D341Med (cell line): ENCODE data around the gene MBD5.
A peak's percentile ranks its signal among the peaks of the same experiment; 100 is the strongest.

Experiments used
- DNase-seq: peaks from one replicate; pipeline ENCODE4 v3.0.0; 2012; ENCODE audit warnings: low spot score

The MBD5 gene

DNA sequence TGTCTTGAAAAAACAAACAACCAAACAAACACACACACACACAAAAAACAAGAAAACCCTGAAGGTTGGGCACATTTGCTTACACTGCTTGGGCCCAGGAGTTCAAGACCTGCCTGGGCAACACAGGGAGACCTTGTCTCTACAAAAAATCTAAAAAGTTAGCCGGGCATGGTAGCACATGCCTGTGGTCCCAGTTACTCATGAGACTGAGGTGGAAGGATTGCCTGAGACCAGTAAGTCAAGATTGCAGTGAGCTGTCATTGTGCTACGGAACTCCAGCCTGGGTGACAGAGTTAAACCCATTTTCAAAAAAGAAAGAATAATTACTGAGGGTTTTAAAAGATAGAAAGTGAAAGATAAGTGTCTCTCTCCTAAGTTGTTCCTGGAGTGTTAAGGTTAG lies 103.4 kb downstream of the MBD5 start:
- no peak for DNase-seq

DNA sequence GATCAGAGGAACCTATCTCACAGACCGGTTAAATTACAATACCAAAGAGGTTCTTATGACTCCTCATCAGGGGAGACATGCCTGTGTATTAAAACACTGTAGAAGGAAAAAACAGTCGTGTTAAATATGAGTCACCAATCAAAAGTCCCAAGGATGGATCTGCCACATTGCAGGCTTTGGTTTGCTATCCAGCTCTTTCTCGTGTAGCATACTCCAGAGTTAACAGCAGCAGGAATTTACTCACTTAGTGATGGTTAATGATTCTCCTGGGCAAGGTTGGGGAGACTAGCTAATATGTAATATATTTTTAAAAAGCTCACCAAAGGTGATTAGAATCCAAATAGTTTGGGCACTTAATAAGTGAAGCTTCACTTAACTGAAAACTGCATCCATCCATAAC lies 109.7 kb downstream of the MBD5 start:
- DNase-seq: no peak

DNA sequence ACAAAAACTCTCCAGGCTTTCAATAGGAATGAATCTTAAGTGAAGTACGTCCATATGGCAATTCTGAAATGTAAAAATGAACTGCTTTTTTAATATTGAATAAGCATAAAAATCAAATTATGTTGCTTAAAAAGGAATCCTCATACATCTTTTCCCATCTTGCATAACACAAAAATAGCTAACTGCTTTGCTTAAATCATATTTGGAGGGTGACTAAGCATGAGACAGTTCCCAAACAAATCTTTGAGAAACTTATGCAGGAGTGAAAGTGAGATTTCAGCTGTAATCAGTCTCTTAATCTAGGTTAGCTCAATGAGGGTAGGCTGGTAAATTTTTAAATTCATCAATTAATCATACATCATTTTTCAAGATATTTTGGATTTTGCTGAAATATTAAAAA lies 111.5 kb downstream of the MBD5 start:
- DNase-seq: no peak

DNA sequence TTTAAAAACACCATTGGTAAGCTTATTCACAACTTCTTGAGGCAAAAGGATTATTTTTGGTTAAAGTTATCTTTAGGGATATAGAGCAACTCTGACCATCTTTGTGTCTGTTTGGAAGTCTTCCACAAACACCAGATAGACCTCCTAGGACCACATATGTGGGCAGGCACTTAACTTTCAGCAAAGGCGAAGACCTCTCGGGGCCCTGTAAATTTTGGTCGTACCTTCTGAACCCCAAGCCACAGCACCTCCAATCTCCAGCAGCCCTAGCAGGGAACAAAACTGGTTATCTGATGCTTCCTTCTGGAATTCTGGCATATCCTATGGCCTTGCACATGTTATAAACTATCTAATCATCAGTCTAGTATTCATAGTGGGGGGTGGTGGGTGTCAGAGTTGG lies 114.8 kb downstream of the MBD5 start:
- DNase-seq: no peak

DNA sequence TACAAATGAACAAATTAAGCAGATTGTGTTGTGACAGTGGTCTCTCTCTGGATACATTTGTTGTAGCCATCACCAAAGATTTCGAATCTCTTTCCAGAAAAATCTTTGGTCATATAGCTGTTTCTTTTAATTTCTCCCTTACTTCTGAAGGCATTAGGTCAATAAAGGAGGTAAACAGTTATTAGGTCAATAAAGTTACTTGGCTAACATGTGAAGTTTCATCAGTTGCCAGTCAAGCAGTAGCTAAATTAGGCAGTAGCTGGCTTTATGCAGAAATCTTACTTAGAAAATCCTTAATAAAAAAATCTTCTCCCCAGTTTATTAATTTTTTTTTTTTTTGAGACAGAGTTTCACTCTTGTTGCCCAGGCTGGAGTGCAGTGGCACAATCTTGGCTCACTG lies 115.5 kb downstream of the MBD5 start:
- DNase-seq: no peak

DNA sequence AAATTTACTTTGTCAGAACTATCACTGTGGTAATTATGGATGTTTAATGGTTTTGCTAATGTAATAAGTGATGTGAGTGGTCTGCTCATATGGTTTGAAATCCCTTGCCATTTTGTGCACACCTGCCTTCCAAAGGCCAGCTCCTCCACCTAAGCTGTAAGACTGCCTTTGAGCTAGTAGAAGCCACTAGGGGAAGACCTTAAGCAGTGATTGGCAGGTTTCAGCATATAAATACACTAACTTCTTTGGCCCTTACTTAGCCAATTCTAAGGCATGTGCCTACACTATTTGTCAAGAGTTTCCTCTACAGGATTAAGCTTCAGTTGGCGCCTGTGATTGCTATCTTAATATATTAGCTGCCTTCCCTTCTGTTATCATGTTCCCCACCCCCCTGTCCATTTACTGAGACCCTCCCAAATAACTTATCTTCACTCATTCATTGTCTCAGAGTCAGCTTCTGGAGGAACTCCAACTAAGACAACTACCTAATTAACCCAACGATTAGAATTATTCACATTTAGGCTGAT lies 141.1 kb downstream of the MBD5 start:
- no peak for DNase-seq

DNA sequence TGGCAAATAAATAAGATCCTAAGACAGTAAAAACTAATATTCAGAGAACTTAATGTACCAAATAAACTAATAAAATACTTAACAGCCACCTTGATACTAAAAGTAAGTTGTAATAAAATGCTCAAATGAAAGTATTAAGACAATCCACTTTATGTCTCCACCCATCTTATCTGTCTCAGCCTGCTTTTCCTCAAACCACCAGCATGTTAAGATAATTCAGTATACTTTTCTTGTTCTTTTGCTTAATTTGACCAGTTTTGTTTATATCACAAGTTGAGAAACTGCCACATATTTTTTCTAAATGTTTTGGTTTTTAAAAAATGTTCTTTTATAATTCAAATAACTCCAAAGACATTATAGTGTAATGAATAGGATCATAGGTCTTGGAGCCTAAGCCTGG lies 142.0 kb downstream of the MBD5 start:
- no peak for DNase-seq

DNA sequence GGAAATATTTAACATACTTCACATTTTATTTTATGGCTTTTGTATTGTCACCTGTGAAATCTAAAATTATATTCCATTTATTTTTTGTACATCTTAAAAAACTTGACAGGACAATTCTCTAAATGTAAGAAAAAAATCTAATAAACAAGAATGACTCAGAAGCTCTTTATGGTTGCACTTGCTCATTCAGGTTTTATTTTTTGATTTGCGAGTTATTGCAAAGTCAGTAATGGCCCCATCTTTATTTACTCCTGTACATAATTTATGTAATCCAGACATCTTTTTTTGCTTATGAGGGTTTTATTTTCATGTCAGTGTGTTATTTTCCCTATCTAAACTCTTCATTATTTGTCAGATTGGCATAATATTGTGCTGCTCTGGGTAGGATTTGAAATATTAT lies 145.1 kb downstream of the MBD5 start:
- no peak for DNase-seq

DNA sequence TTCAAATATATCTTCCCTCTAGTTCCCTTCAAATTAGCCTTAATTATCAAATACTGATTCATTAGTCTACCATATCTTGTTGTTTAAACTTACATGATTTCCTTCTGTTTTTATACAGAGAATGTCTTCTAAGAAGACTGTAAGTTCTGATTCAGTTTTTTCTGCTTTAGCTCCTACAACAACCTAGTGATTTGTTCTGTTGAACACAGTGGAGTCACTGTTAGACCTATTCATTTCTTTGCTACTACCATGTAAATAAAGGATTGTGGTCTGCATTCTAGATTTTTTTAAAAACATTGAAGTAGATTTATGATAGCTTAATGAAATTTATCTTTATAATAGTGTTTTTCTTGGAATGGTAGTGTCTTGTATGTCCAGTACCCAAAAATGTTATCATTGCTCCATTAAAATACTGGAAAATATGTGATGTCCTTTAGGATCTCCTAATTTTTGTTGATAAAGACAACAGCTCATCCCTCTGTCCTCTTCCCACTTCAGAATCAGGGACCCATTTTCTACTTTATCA lies 146.4 kb downstream of the MBD5 start:
- no peak for DNase-seq

DNA sequence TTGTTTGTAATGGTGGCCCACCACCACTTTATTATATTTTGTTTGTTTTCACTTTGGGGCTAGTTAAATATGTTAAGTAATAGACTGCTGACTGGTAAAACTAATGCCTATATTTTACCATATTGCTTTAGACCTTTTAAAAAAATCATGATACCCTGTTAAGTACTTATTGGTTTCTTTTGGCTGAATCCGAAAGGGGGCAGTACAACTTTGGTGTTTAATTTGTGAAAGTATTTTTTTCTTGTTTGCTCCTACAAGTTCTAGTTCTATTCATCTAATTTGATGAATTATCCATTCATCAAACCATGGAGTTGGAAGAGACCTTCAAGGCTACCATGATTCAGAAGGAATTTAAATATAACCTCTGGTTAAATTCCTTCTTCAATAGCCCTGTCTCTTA lies 147.0 kb downstream of the MBD5 start:
- no peak for DNase-seq

DNA sequence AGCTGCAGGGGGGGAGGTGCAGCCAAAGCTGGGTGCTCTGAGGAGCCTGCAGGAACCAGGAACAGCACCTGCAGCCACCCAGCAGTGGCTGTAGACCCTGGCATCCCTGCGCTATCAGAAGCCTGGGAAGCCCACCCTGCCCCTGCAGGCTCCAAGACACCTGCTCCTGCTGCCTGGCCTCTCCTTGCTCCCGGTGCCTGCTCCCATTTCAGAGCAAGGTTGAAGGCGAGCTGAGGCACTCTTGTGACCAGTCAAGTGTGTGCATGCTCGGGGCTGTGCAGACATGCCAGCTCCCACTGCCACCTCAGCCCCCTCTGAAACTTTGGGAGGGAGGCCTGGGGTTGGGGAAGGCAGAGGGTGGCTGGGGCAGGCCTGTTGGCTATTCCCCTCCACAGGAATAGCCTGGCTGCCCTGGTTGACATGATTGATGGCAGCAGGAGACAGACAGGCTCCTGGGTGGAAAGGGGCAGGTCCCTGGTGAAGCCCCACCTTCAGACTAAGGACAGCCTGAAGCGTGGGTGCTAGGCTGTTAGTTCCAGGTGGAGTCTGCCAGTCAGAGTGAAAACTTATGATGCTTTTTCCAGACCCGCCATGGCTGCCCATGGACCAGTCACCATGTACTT lies 151.4 kb downstream of the MBD5 start:
- no peak for DNase-seq

DNA sequence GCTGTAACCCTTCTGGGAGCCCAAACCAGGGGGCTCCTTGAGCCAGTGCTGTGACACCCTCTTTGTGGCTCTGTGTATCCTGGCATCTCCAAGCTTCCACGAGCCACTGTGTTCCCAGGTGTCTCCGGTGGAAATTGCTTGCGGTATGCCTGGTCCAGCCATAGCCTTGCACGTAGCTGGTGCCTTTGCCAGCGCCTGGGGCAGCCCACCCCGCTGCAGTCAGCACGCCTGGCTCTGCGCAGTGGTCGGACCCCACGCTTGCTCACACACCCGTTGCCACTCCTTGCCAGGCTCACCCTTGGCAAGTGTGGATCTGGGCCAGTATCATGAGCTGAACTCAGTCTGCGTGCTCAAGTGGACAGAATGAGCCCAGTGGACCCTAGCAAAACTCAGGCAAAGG lies 152.3 kb downstream of the MBD5 start:
- no peak for DNase-seq

DNA sequence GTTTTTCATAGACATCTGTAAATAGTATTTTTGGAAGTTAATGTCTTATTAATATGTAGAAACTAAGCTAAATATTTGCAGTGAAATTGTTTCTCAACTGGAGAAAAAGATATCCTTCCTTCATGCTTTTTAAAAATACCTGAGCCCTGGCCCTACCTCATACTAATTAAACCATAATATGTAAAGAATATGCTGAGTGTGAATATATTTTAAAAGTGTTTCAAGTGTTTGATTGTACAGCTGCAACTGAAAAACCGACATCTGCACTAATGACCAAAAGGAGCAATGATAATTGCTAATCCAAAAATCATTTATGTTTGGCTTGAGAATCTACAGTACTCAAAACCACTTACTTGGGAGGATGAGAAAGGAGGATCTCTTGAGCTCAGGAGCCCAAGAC lies 156.7 kb downstream of the MBD5 start:
- no peak for DNase-seq

DNA sequence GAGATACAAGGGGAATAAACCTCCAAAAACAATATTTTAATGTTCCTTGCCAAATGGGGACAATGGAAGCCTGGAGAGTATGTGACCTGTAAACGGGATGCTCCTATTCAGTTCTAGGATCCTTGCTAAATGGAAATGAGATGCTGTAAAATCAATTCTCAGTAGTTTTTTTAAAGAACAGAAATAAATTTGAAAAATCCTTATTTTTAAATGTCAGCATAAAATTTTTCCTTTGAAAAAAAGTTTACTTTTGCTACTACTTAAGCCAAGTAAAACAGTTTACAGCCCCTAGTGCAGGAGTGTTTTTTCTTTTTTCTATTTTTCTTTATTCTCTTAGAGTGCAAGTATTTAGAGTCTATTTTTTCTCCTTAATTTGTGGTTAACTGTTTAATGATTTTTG lies 158.8 kb downstream of the MBD5 start:
- no peak for DNase-seq

DNA sequence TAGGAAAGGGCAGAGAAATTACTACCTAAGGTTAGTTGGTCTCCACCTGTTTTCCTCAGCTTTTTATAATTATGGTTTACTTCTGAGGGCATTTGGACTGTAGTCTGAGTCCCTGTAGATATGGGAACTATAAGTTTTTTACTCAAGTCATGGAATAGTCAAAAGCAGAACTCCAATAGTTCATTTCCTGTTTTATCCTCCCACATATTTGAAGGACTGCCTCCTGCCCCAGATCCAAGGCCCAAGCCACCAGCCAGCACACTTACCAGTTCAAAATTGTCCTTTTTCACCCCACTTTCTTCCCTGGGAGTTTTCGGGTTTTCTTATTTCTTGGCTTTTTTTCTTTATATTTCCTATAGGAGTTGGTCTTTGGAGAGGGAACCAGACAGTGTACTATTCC lies 164.1 kb downstream of the MBD5 start:
- no peak for DNase-seq

DNA sequence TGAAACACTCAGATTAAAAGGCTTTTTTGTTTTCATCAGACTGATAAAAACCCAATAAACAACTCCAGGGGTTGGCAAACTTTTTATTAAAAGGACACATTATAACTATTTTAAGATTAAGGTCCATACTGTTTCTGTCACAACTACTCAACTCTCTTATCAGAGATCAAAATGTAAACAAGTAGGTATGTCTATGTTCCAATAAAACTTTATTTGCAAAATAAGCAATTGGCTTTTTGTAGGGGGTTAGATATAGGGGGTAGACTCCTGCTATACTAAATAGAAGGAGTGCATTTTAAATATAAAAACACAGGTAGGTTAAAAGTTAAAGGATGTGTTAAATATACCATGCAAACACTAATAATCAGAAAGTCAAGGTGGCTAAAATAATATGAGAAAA lies 174.0 kb downstream of the MBD5 start:
- no peak for DNase-seq

DNA sequence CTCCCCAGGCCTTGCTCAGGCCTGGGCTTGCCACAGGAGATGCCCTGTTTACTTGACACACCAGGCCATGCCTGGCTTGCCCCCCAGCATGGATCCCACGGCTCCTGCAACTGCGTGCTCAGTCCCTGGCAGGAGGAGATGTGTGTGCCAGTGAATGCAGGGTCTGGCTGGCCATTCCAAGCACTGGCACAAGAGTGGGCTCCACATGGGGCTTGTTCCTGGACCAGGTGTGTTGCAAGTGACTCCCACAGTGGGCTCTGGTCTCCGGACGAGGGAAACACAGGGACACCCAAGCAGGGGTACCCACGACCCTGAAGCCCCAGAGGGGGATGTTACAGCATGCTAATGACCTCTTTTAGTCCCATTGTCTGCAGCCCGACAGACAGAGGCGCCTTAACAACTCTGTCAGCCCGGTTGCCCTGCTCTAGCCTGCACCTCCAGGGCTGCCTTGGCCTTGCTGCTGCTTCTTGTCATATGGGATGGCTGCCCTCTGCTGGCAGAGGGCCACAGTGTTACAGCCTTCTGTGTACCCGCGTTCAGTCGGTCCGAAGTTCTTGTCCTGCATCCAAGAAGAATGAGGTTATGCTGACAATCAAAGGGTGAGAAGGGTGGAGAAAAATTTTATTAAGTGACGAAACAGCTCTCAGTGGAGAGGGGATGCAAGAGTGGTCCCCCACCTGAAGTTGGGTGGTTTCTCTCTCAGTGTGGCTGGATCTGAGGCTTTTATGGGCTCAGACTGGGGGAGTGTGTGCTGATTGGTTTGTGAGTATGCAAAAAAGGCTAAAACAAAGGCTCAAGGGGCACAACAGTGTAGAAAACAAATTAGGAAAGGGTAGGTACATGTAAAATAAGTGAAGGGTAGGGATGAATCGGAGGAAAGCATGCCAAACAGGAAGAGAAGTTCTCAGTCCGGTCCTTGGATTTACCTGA lies 180.4 kb downstream of the MBD5 start:
- peak; percentile 55 for DNase-seq

DNA sequence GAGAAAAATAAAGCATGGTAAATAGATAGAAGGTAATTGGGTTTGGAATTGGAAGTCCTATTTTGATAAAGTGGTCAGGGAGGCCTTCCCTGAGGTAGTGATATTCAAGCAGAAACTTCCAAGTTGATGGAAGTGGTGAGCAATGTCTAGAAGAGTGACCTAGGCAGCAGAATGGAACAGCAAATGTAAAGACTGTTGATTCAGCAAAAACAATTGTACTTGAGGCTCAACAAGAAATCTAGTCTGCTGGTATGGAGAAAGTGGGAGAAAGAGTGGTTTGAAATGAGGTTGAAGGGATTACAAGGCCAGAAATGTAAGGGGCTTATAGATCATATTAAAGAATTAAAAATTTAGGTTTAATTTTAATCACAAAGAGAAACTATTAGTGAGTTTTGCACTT lies 181.3 kb downstream of the MBD5 start:
- DNase-seq: no peak

DNA sequence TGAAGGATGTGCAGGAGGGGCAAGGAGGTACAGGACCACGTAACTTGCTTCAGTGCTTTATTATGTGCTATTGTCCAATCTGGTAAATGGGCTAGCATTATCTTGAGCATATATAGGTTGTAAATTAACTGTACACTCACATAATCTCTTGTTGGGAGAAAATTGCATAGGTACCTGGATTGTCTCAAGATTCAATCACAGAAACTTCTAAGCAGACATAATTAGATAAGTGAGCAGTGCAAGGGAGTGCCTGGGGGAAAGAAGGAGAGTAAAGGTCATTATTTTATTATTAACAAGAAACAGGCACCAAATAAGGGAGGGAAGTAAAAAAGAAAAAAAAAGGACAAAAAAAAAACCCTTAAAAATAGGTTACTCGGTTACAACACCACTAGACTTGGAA lies 186.2 kb downstream of the MBD5 start:
- DNase-seq: no peak

DNA sequence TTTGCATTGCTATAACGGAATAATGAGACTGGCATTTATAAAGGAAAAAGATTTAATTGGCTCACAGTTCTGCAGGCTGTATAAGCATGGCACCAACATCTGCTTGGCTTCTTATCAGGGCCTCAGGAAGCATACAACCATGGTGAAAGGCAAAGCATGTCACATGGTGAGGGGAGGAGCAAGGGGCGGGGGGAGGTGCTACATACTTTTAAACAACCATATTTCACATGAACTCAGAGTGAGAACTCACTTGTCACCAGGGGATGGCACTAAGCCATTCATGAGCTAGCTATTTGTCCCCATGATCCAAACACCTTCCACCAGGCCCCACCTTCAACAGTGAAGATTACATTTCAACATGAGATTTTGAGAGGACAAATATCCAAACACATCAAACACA lies 188.7 kb downstream of the MBD5 start:
- no peak for DNase-seq

DNA sequence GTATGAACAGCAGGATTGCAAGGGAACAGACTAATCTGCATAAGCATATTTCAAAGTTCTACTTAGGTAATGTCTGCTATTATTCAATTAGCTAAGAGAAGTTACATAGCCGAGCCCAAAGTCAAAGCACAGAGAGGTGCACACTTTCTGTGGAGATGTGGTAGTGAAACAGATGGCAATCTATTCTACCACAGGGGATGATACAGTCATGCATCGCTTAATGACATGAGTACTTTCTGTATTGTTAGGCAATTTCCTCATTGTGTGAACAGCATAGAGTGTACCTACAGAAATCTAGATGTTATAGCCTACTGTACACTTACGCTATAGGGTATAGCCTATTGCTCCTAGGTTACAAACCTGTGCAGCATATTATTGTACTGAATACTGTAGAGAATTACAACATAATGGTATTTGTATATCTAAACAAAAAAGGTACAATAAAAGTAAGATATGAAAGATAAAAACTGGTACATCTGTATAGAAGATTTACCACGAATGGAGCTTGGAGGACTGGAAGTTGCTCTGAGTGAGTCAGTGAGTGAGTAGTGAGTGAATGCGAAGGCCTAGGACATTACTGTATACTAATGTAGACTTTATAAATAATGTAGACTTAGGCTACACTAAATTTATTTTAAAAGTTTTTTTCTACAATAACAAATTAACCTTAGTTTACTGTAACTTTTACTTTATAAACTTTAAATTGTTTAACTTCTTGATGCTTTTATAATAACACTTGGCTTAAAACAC lies 197.6 kb downstream of the MBD5 start:
- no peak for DNase-seq

DNA sequence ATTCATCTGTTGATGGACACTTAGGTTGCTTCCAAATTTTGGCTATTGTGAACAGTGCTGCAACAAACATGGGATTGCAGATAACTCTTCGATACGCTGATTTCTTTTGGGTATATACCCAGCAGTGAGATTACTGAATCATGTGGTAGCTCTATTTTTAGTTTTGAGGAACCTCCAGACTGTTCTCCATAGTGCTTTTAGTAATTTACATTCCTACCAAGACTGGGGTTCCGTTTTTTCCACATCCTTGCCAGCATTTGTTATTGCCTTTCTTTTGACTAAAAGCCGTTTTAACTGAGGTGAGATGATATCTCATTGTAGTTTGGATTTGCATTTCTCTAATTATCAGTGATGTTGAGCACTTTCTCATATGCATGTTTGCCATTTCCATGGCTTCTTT lies 200.3 kb downstream of the MBD5 start:
- no peak for DNase-seq

DNA sequence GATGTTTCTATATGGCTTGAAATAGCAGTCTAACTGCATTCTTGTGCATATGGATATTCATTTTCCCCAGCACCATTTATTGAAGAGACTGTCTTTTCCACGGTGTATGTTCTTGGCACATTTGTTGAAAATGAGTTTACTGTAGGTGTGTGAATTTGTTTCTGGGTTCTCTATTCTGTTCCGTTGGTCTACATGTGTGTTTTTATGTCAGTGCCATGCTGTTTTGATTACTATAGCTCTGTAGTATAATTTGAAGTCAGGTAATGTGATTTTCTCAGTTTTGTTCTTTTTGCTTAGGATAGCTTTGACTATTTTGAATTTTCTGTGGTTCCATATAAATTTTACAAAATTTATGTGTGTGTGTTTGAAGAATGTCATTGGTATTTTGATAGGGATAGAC lies 201.0 kb downstream of the MBD5 start:
- DNase-seq: no peak
